Epidermal melanocyte (primary cell): ENCODE results near the gene RFWD3.
"Not testable (repeated sequence)": the region's sequence is repeated elsewhere in the genome, so short reads cannot be mapped to it uniquely, and the experiment has no call there.

ENCODE experiments used
- DNase-seq: peaks from one replicate; pipeline ENCODE4 v3.0.0; 2011; ENCODE audit warnings: low spot score; ENCODE audit not compliant: insufficient read length

The RFWD3 gene

GRCh38 chr16:74666425-74667254, at the start of gene RFWD3:
Gene RFWD3 (minus strand): TSS chr16:74666877. CDS start chr16:74661449, 5,428 bp downstream.
- DNase-seq, result peak; percentile 100

GRCh38 chr16:74716355-74716754, 49.7 kb upstream of the RFWD3 start:
- no peak for DNase-seq

- DNase-seq, result no peak
These were observed 47.2 kb upstream of the RFWD3 start for GRCh38 chr16:74713876-74714275.

- DNase-seq, result no peak
These were observed 46.6 kb upstream of the RFWD3 start for GRCh38 chr16:74713325-74713724.

- DNase-seq, result no peak
These were observed 45.3 kb upstream of the RFWD3 start for GRCh38 chr16:74711938-74712337.

GRCh38 chr16:74710401-74710800, 43.7 kb upstream of the RFWD3 start:
- no peak for DNase-seq

GRCh38 chr16:74709441-74709877, 42.8 kb upstream of the RFWD3 start:
- DNase-seq, result peak; percentile 80

GRCh38 chr16:74700438-74701225, 34.0 kb upstream of the RFWD3 start, which contains the start of gene MLKL:
Gene MLKL (minus strand): TSS chr16:74700862. CDS start chr16:74695757, 5,105 bp downstream.
- no peak for DNase-seq

- no peak for DNase-seq
These were observed 33.4 kb upstream of the RFWD3 start for GRCh38 chr16:74700116-74700437.

GRCh38 chr16:74699666-74700065, 33.0 kb upstream of the RFWD3 start:
- DNase-seq, result no peak

GRCh38 chr16:74698222-74698621, 31.5 kb upstream of the RFWD3 start:
- no peak for DNase-seq

GRCh38 chr16:74695450-74696422, 29.1 kb upstream of the RFWD3 start:
- DNase-seq, result peak; percentile 98

- no peak for DNase-seq
These were observed 24.6 kb upstream of the RFWD3 start for GRCh38 chr16:74691093-74691855.

- no peak for DNase-seq
These were observed 15.9 kb upstream of the RFWD3 start for GRCh38 chr16:74682556-74682955.

GRCh38 chr16:74680681-74681080, 14.0 kb upstream of the RFWD3 start:
- DNase-seq, result no peak

GRCh38 chr16:74679983-74680382, 13.3 kb upstream of the RFWD3 start:
- DNase-seq, result peak; percentile 30

GRCh38 chr16:74677868-74678267, 11.2 kb upstream of the RFWD3 start:
- no peak for DNase-seq

GRCh38 chr16:74673876-74674275, 7.2 kb upstream of the RFWD3 start:
- no peak for DNase-seq

- not testable (repeated sequence) for DNase-seq
These were observed 2.2 kb upstream of the RFWD3 start for GRCh38 chr16:74668877-74669276.

GRCh38 chr16:74667255-74667700, 601 bp upstream of the RFWD3 start:
- no peak for DNase-seq
